HCT116 (cell line): ENCODE results near the gene SOST.

Experiments
- CTCF ChIP-seq, 3 experiments: fragments of 200-600 bp in 1 of 3; sonication (generic) in 1 of 3; IDR thresholded peaks in 2 of 3; conservative IDR thresholded peaks in 1 of 3; 2 replicates each; pipeline ENCODE4 v1.5.1; 2012 to 2017; ENCODE audit warnings: low read depth in 2 of 3, low read length in 2 of 3, antibody characterized with exemption in 1 of 3, borderline replicate concordance in 1 of 3, control low read depth in 1 of 3, mild to moderate bottlenecking in 1 of 3, mixed read lengths in 1 of 3, mixed run types in 1 of 3, moderate library complexity in 1 of 3; ENCODE audit not compliant: insufficient read depth in 1 of 3
- EZH2 ChIP-seq: fragments of 200-600 bp; sonication (generic); IDR thresholded peaks from 2 replicates; pipeline ENCODE4 v1.6.1; 2017; ENCODE audit warnings: antibody characterized with exemption, mixed run types
- POLR2A ChIP-seq: IDR thresholded peaks from 2 replicates; pipeline ENCODE4 v1.7.0; 2011; ENCODE audit warnings: borderline replicate concordance; ENCODE audit not compliant: insufficient read depth, insufficient read length; ENCODE audit errors: extremely low read depth
- YY1 ChIP-seq: IDR thresholded peaks from 2 replicates; pipeline ENCODE4 v1.6.1; 2011; ENCODE audit warnings: low read length, low read depth, moderate library complexity, mild to moderate bottlenecking; ENCODE audit not compliant: insufficient replicate concordance; ENCODE audit errors: extremely low read depth

DNA sequence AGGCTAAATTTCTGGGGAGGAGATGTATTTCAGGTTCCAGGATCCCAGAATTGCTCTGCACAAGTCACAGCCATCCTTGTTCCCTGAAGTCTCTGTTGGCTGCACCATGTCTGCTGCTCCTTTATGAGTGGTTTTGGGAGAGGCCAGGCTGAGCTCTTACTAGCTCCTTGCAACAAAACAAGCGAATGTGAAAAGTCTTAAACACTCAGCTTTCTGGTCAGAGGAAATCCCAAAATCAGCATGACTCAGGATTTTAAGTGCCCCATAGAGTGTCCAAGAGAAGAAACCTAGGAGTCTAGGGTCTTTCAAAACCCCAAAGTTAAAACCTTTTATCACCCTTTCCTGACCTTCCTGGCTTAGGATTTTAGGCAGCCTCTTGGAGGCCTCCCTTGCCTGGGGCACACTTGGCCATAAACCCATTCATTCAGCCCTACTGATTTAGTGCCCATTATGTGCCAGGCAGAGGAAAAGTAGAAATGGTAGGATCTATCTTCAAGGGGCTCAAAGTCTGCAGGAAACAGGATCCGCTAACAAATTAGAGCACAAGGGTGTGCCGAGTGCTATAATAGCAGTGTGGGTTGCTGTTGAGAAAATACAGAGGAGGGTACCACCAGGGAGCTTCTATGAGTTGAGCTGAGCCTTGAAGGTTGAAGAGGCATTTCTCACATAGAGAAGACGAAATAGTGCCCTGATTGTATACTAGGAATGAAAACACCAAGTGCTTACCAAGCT, 36.9 kb downstream of the SOST start:
- TF ChIP-seq YY1 (no peak), EZH2 (no peak), POLR2A (no peak), CTCF (IDR thresholded peaks at IDR 0.05 in 2 of 3, conservative IDR thresholded peaks at IDR 0.05 in 1 of 3; ENCODE audit: borderline replicate concordance in 1 of 3, insufficient read depth in 1 of 3, low read depth in 2 of 3, low read length in 2 of 3) (no peak)
